ENCODE results near the gene CTXN1.

- TF ChIP-seq CTCF (IDR thresholded peaks at IDR 0.05) = no peak
- no peak for TF ChIP-seq POLR2A (IDR thresholded peaks at IDR 0.05)
Observed at GRCh38 chr19:7905859-7906258, 20.1 kb downstream of the CTXN1 start.

Measured in prostate gland (tissue), 2 donors.